Measurements from ENCODE around the gene DAB2IP. TPM values are rescaled to one million over a fixed set of nuclear protein-coding genes. Genes with fewer than 3 reads are reported as not detected.

The DAB2IP gene
- total RNA-seq, 1 donor from 2014 or later, result 67.8 TPM

DNA sequence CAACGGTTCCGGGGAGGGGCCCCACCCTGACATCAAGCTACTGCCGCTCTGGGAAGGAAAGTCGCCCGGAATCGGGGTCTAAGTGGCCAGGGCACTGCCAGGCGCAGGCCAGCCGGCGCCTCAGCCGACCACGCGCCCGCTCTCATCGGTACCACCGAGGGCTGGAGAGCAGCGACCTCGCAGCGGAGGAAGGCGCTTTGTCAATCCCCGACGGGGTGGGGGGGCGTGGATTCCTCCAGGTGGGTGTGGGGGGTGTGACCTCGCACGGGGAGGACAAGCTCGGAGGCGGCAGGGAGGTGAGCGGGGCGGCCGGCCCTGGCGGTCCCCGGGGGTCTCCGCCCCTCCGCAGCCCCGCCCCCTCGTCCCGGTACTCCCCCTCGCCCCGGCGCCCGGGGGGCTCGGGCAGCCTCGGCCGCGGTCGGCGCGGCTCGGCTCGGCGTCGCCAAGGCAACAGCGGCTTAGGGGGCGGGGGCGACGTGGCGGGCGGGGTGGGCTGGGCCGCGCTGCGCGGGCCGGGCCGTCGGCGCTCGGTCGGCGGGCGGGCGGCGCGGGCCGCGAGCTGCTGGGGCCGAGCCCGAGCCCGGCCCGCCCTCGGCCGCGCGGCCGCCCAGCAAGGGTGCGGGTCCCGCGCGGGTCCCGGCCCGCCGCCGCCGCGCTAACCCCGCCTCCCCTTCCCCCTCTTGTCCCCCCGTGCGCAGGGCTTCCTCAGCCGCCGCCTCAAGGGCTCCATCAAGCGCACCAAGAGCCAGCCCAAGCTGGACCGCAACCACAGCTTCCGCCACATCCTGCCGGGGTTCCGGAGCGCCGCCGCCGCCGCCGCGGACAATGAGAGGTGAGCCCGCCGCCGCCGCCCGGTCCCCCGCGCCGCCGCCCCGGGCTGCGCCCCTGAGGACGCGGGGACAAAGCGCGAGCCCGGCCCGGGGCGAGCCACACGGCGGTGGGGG, 47.5 kb downstream of the DAB2IP start:
- no peaks in the 10 kb centered on the region for H3K27me3 Mint-ChIP-seq
- H3K4me3 Mint-ChIP-seq (ENCODE audit: low read depth), result peak overlapping the region; percentile 78
- no peak for TF ChIP-seq CTCF (IDR thresholded peaks at IDR 0.05; ENCODE audit: unreplicated experiment)
- H3K36me3 Mint-ChIP-seq (ENCODE audit: insufficient read depth), result no peaks in the 10 kb centered on the region
- H3K27ac Mint-ChIP-seq, result no peak overlapping the region
- H3K4me1 Mint-ChIP-seq (ENCODE audit: low read depth), result peaks cover 9% of the 10 kb centered on the region
- no peaks in the 10 kb centered on the region for H3K9me3 Mint-ChIP-seq (ENCODE audit: low read depth)
- DNase-seq (ENCODE audit: low spot score, unreplicated experiment), result peak; percentile 67

GRCh38 chr9:121699571-121700164, 48.2 kb downstream of the DAB2IP start:
- DNase-seq (ENCODE audit: low spot score, unreplicated experiment), result peak; percentile 19
- peak overlapping the region; percentile 62 for H3K27ac Mint-ChIP-seq
- H3K36me3 Mint-ChIP-seq (ENCODE audit: insufficient read depth), result no peaks in the 10 kb centered on the region

GRCh38 chr9:121700165-121700831, 48.9 kb downstream of the DAB2IP start:
- TF ChIP-seq CTCF (IDR thresholded peaks at IDR 0.05; ENCODE audit: unreplicated experiment), result peak; percentile 62
- DNase-seq (ENCODE audit: low spot score, unreplicated experiment), result peak; percentile 48
- Mint-ChIP-seq H3K27me3 (no peaks in the 10 kb centered on the region), H3K9me3 (ENCODE audit: low read depth) (no peaks in the 10 kb centered on the region), H3K27ac (peak overlapping the region; percentile 62), H3K36me3 (ENCODE audit: insufficient read depth) (no peaks in the 10 kb centered on the region), H3K4me1 (ENCODE audit: low read depth) (peaks cover 9% of the 10 kb centered on the region), H3K4me3 (ENCODE audit: low read depth) (peak overlapping the region; percentile 78)

More at GRCh38 chr9:121699571-121700164, 48.2 kb downstream of the DAB2IP start:
- Mint-ChIP-seq H3K4me3 (ENCODE audit: low read depth) (peak overlapping the region; percentile 78), H3K9me3 (ENCODE audit: low read depth) (no peaks in the 10 kb centered on the region), H3K4me1 (ENCODE audit: low read depth) (peaks cover 9% of the 10 kb centered on the region), H3K27me3 (no peaks in the 10 kb centered on the region)
- no peak for TF ChIP-seq CTCF (IDR thresholded peaks at IDR 0.05; ENCODE audit: unreplicated experiment)

- no peaks in the 10 kb centered on the region for H3K27me3 Mint-ChIP-seq
- no peak for DNase-seq (ENCODE audit: low spot score, unreplicated experiment)
- no peaks in the 10 kb centered on the region for H3K36me3 Mint-ChIP-seq (ENCODE audit: insufficient read depth)
- H3K4me1 Mint-ChIP-seq (ENCODE audit: low read depth), result peaks cover 9% of the 10 kb centered on the region
- no peak overlapping the region for H3K27ac Mint-ChIP-seq
- H3K4me3 Mint-ChIP-seq (ENCODE audit: low read depth), result peak overlapping the region; percentile 78
- no peak for TF ChIP-seq CTCF (IDR thresholded peaks at IDR 0.05; ENCODE audit: unreplicated experiment)
- H3K9me3 Mint-ChIP-seq (ENCODE audit: low read depth), result no peaks in the 10 kb centered on the region
Observed at GRCh38 chr9:121700832-121701419, 49.5 kb downstream of the DAB2IP start.
